ENCODE results near the gene SMARCA4.

The SMARCA4 gene

DNA sequence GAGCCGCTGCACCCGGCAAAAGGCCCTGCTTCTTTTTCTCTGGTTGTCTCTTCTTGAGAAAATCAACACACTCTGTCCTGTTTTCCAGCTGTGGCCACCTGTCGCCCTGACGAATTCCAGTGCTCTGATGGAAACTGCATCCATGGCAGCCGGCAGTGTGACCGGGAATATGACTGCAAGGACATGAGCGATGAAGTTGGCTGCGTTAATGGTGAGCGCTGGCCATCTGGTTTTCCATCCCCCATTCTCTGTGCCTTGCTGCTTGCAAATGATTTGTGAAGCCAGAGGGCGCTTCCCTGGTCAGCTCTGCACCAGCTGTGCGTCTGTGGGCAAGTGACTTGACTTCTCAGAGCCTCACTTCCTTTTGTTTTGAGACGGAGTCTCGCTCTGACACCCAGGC, 145.6 kb downstream of the SMARCA4 start:
- DNase-seq, result no peak

DNA sequence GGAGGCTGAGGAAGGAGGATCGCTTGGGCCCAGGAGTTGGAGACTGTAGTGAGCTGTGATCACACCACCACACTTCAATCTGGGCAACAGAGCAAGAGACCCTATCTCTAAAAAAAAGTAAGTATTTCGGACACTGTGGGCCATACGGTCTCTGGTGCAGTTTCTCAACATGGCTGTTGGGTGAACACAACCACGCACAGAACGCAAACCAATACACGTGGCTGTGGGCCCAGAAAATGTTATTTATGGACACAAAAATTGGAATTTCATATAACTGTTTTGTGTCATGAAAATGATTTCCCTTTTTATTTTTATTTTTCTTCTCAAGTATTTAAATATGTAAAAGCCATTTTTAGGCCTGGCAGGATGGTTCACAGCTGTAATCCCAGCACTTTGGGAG, 147.9 kb downstream of the SMARCA4 start:
- no peak for DNase-seq

DNA sequence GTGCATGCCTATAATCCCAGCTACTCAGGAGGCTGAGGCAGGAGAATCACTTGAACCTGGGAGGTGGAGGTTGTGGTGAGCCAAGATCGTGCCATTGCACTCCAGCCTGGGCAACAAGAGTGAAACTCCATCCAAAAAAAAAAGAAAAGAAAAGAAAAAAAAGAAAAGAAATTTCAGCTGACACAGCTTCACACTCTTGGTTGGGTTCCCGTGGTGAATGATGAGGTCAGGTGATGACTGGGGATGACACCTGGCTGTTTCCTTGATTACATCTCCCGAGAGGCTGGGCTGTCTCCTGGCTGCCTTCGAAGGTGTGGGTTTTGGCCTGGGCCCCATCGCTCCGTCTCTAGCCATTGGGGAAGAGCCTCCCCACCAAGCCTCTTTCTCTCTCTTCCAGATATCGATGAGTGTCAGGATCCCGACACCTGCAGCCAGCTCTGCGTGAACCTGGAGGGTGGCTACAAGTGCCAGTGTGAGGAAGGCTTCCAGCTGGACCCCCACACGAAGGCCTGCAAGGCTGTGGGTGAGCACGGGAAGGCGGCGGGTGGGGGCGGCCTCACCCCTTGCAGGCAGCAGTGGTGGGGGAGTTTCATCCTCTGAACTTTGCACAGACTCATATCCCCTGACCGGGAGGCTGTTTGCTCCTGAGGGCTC, 150.4 kb downstream of the SMARCA4 start:
- DNase-seq, result no peak

DNA sequence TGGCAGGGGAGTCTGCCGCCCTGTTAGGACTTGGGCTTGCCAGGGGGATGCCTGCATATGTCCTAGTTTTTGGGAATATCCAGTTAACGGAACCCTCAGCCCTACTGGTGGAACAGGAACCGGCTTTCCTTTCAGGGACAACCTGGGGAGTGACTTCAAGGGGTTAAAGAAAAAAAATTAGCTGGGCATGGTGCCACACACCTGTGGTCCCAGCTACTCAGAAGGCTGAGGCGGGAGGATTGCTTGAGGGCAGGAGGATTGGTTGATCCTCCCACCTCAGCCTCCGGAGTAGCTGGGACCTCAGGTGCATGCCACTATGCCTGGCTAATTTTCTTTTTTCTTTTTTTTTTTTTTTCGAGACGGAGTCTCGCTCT, 150.9 kb downstream of the SMARCA4 start:
- no peak for DNase-seq

Measured in bone marrow (tissue), 2 donors.